ENCODE data around the gene CCNF.

CCNF gene

GRCh38 chr16:2468725-2469398, 39.6 kb downstream of the CCNF start (continued):
- no peak for TF ChIP-seq ZNF549 (tag by site-specific recombination; IDR thresholded peaks at IDR 0.05)
- TF ChIP-seq ZFP69B (tag by site-specific recombination; IDR thresholded peaks at IDR 0.05) = peak; percentile 80
- peak; percentile 85; the same call in 1 of the 2 replicates for TF ChIP-seq BCL11A (tag by site-specific recombination; IDR thresholded peaks at IDR 0.05; ENCODE audit: low read depth)
- peak; percentile 88 for TF ChIP-seq ZEB2 (tag by site-specific recombination; IDR thresholded peaks at IDR 0.05)
- peak; percentile 93 for TF ChIP-seq KLF1 (tag by site-specific recombination; IDR thresholded peaks at IDR 0.05)
- peak; percentile 99 for TF ChIP-seq ZSCAN30 (tag by site-specific recombination; IDR thresholded peaks at IDR 0.05)
- TF ChIP-seq, protein P1, sequence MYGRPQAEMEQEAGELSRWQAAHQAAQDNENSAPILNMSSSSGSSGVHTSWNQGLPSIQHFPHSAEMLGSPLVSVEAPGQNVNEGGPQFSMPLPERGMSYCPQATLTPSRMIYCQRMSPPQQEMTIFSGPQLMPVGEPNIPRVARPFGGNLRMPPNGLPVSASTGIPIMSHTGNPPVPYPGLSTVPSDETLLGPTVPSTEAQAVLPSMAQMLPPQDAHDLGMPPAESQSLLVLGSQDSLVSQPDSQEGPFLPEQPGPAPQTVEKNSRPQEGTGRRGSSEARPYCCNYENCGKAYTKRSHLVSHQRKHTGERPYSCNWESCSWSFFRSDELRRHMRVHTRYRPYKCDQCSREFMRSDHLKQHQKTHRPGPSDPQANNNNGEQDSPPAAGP (tag by site-specific recombination; IDR thresholded peaks at IDR 0.05) = peak; percentile 95
- peak; percentile 90 for TF ChIP-seq ZBTB7A (tag by site-specific recombination; IDR thresholded peaks at IDR 0.05; ENCODE audit: low read depth)
- peak; percentile 61; the same call in 1 of the 2 replicates for TF ChIP-seq TSHZ1 (tag by site-specific recombination; IDR thresholded peaks at IDR 0.05; ENCODE audit: borderline replicate concordance)
- TF ChIP-seq ZNF843 (tag by site-specific recombination; IDR thresholded peaks at IDR 0.05) = peak; percentile 69; the same call in 1 of the 2 replicates
- TF ChIP-seq ZFP3 (tag by site-specific recombination; IDR thresholded peaks at IDR 0.05; ENCODE audit: low read depth) = no peak
- TF ChIP-seq SP2 (tag by site-specific recombination; IDR thresholded peaks at IDR 0.05) = peak; percentile 57
- TF ChIP-seq ZBTB17 (tag by site-specific recombination; IDR thresholded peaks at IDR 0.05) = peak; percentile 24
- 0 out of 2 replicates have a peak, but pooled peaks have one; percentile 34 for TF ChIP-seq SCRT1 (tag by site-specific recombination; IDR thresholded peaks at IDR 0.05; ENCODE audit: borderline replicate concordance)
- peak; percentile 73 for TF ChIP-seq ZNF341 (tag by site-specific recombination; IDR thresholded peaks at IDR 0.05; ENCODE audit: low read depth)
- TF ChIP-seq, protein P2, sequence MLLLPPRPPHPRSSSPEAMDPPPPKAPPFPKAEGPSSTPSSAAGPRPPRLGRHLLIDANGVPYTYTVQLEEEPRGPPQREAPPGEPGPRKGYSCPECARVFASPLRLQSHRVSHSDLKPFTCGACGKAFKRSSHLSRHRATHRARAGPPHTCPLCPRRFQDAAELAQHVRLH (tag by site-specific recombination; IDR thresholded peaks at IDR 0.05) = 0 out of 2 replicates have a peak, but pooled peaks have one; percentile 11
- TF ChIP-seq, protein P3, sequence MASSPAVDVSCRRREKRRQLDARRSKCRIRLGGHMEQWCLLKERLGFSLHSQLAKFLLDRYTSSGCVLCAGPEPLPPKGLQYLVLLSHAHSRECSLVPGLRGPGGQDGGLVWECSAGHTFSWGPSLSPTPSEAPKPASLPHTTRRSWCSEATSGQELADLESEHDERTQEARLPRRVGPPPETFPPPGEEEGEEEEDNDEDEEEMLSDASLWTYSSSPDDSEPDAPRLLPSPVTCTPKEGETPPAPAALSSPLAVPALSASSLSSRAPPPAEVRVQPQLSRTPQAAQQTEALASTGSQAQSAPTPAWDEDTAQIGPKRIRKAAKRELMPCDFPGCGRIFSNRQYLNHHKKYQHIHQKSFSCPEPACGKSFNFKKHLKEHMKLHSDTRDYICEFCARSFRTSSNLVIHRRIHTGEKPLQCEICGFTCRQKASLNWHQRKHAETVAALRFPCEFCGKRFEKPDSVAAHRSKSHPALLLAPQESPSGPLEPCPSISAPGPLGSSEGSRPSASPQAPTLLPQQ (tag by site-specific recombination; IDR thresholded peaks at IDR 0.05) = peak; percentile 82; the same call in 1 of the 2 replicates

GRCh38 chr16:2469399-2470233, 40.4 kb downstream of the CCNF start:
- H3K4me1 ChIP-seq (ENCODE audit: control insufficient read depth, insufficient read depth, low read length) = peaks cover 27% of the 10 kb centered on the region
- CTCF ChIA-PET = interaction anchor here (1.2 to 2.5 kb wide), 2 partner anchors 32 to 39 kb away, joined by 4 to 8 read pairs; no protein-coding TSS in a partner anchor
- POLR2A ChIA-PET = interaction anchor here (0.6 to 3.2 kb wide), 9 partner anchors 10 to 218 kb away, joined by 3 to 34 read pairs (median 4); partner anchors contain the start of genes ATP6V0C, ECI1 and TEDC2
- no peaks in the 10 kb centered on the region for H3K36me3 ChIP-seq (ENCODE audit: control insufficient read depth in 2 of 2, insufficient read depth in 1 of 2, low read length in 2 of 2)
- H3K27ac ChIP-seq (ENCODE audit: extremely low read depth, low read depth, low read length) = peak overlapping the region; percentile 69
- no peak overlapping the region for H3K4me3 ChIP-seq (ENCODE audit: low read depth, low read length)
- H3K9me3 ChIP-seq (ENCODE audit: control insufficient read depth, insufficient read depth, low read depth, low read length) = no peaks in the 10 kb centered on the region
- no peak for TF ChIP-seq ZSCAN23 (tag by site-specific recombination; IDR thresholded peaks at IDR 0.05)
- peak; percentile 69 for TF ChIP-seq ZNF366 (tag by site-specific recombination; conservative IDR thresholded peaks at IDR 0.05)
- TF ChIP-seq TCF7L2 (IDR thresholded peaks at IDR 0.05; ENCODE audit: borderline replicate concordance, low read depth, low read length) = no peak
- no peak for TF ChIP-seq TSHZ1 (tag by site-specific recombination; IDR thresholded peaks at IDR 0.05; ENCODE audit: borderline replicate concordance)
- no peak for TF ChIP-seq ZNF776 (tag by site-specific recombination; IDR thresholded peaks at IDR 0.05; ENCODE audit: borderline replicate concordance)
- peak; percentile 88 for TF ChIP-seq ZNF600 (tag by site-specific recombination; IDR thresholded peaks at IDR 0.05)
- no peak for TF ChIP-seq MZF1 (tag by site-specific recombination; IDR thresholded peaks at IDR 0.05; ENCODE audit: borderline replicate concordance)
- TF ChIP-seq ZNF792 (tag by site-specific recombination; IDR thresholded peaks at IDR 0.05) = no peak
- TF ChIP-seq ZNF37A (tag by site-specific recombination; IDR thresholded peaks at IDR 0.05) = no peak

Data from HEK293 (cell line).